IPS-15b (cell line): Measurements from ENCODE around the gene PDE4B.

Experiments used
- H3K27me3 ChIP-seq: one replicate; pipeline ENCODE4 v1.6.1; 2013; ENCODE audit warnings: low read length; ENCODE audit not compliant: control insufficient read depth, insufficient read depth
- H3K36me3 ChIP-seq: one replicate; pipeline ENCODE4 v1.6.1; 2013; ENCODE audit warnings: low read length; ENCODE audit not compliant: control insufficient read depth, insufficient read depth
- H3K4me1 ChIP-seq: one replicate; pipeline ENCODE4 v1.6.1; 2013; ENCODE audit warnings: mild to moderate bottlenecking, low read length; ENCODE audit not compliant: control insufficient read depth, insufficient read depth
- H3K4me3 ChIP-seq: one replicate; pipeline ENCODE4 v1.5.1; 2013; ENCODE audit warnings: low read depth, low read length
- H3K9ac ChIP-seq: one replicate; pipeline ENCODE4 v1.6.1; 2013; ENCODE audit warnings: low read depth, mild to moderate bottlenecking, low read length
- H3K9me3 ChIP-seq: one replicate; pipeline ENCODE4 v1.6.1; 2013; ENCODE audit warnings: mild to moderate bottlenecking, low read length; ENCODE audit not compliant: control insufficient read depth, insufficient read depth

Gene PDE4B

DNA sequence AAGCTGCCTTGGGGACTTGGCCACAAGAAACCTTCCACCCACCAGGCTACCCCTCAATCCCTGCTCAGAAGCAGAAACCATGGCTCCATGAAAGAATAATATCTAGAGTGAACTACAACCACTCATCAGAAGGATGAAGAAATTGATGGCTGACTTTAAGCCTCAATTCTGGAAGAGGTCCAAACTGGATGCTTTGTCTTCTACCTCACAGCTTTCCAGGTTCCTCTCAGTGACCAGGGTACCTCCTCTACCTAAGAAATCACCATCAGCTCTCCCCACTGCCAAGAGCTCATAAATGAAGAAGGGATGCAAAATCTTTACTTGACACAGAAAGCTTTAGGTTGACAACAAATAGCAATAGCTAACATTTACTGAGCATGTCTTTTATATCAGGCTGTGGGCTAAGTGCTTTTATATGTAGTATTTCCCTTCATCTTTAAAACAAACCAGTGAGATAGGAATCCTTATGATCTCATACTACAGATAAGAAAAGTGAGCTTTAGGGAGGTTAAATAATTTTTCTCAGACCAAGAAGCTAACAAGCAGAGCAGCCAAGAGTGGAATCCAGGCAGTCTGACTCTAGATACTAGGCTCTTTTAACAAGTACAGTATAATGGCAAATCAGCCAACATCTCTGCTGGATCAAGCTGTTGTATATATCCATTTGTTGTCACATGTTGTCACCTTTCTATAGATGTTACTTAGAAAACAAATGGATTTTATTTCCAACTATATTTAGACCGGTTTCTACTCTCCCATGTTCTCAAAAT lies 498.3 kb downstream of the PDE4B start:
- H3K9me3 ChIP-seq: no peaks in the 10 kb centered on the region

DNA sequence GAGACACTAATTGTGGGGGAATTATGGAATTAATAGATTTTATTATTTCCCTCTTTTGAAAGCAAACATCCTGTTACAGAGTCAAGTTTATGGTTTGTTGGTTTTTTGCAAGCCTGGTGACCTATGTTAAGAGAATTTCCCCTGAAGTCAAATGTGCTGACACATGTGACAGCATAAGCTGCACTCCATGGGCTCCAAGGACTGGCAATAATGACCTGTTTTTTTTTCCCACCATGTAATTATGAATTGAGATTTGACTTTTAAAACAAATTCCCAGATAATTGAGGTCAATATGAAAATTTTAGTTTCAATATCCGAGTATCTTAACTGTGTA lies 498.8 kb downstream of the PDE4B start:
- Histone ChIP-seq H3K4me1 (no peaks in the 10 kb centered on the region), H3K36me3 (no peaks in the 10 kb centered on the region), H3K9me3 (no peaks in the 10 kb centered on the region), H3K27me3 (no peaks in the 10 kb centered on the region), H3K9ac (no peak overlapping the region), H3K4me3 (no peak overlapping the region)

More for the DNA sequence above, 498.3 kb downstream of the PDE4B start:
- Histone ChIP-seq H3K36me3 (no peaks in the 10 kb centered on the region), H3K4me1 (no peaks in the 10 kb centered on the region), H3K4me3 (no peak overlapping the region), H3K27me3 (no peaks in the 10 kb centered on the region), H3K9ac (no peak overlapping the region)

DNA sequence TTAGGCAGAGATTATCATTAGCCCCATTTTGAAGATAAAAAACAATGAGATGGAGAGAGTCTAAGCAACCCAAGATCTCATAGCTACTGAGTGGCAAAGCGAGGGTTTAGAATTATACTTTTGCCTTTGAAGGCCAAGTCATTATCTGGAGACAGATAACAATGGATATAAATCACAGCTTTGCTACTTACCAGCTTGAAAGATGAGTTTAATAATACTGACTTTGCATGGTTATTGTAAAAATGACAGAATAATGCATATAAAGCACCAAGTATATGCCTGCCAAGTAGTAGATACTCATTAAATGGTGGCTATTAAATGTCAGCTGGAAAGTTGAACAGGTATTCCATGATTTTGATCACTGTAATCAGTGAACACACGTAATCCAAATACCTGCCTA lies 499.6 kb downstream of the PDE4B start:
- no peaks in the 10 kb centered on the region for H3K9me3 ChIP-seq
- H3K27me3 ChIP-seq: no peaks in the 10 kb centered on the region
- no peaks in the 10 kb centered on the region for H3K36me3 ChIP-seq
- no peak overlapping the region for H3K9ac ChIP-seq
- no peaks in the 10 kb centered on the region for H3K4me1 ChIP-seq
- no peak overlapping the region for H3K4me3 ChIP-seq

DNA sequence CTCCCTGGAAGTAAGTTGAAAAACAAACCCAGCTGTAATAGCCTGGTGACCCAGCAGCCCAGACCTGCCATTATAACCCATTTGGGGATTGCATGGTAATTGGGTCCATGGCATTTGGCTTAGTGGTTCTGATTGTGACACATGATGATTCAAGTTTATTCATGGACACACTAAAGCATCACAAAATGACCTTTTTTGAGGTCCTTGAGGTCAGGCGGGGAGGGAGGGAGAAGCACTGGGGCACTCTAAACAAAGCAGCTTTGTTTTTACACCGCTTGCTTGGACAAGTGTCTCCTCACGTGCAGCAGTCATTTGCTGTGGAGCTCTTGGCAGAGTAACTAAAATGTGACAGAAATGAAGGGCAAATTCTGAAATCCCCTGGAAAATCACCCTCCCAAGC lies 500.2 kb downstream of the PDE4B start:
- no peaks in the 10 kb centered on the region for H3K36me3 ChIP-seq
- H3K4me3 ChIP-seq: no peak overlapping the region
- H3K9ac ChIP-seq: no peak overlapping the region
- no peaks in the 10 kb centered on the region for H3K9me3 ChIP-seq
- H3K4me1 ChIP-seq: no peaks in the 10 kb centered on the region
- no peaks in the 10 kb centered on the region for H3K27me3 ChIP-seq

DNA sequence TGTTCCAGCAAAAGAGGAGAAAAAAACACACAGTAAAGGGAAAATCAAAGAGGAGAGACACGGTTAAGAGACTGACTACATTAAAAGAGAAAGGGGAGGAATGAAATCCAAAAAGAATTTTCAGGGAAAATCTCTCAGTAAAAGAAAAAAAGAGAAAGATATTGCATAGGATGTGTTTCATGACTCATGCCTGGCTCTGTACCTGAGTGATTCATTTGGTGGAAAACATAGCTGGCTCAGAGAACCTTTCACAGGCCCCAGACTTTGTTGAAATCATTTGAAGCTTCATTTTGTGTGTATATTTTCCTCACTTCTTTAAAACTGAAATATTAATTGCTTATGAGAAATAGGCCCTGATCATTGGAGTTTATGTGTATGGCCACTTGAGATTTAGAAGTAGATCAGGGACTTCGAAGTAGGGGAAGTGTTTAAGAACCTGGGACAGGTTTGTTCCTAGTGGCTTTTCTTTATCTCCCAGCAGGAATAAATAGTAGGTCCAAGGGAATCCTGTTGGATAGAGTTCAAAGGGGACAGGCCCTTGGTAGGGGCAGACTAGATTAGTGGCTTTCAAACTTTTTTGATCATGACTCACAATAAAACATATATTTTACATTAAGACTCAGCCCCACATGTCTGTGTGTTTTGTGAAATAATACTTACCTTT lies 502.1 kb downstream of the PDE4B start:
- H3K9me3 ChIP-seq: no peaks in the 10 kb centered on the region
- H3K36me3 ChIP-seq: no peaks in the 10 kb centered on the region
- H3K27me3 ChIP-seq: no peaks in the 10 kb centered on the region
- H3K4me3 ChIP-seq: no peak overlapping the region
- no peak overlapping the region for H3K9ac ChIP-seq
- H3K4me1 ChIP-seq: no peaks in the 10 kb centered on the region

DNA sequence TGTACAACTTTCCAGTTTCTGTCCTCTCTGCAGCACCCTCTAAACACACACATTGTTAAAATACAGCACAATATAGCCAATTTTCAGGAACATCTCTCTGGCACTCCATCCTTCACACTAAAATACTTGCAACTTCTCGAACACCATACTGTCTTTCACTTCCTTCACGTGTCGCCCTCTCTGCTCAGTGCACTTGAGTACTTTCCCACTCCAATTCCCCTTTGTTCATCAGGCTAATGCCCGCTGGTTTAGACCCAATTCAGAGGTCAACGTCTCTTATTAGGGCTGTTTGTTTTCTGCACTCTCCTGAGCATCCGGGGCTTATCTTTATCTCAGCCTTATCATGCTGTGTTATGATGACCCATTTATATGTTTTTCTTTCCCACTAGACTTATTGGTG lies 503.1 kb downstream of the PDE4B start:
- Histone ChIP-seq H3K9ac (no peak overlapping the region), H3K4me1 (no peaks in the 10 kb centered on the region), H3K4me3 (no peak overlapping the region), H3K36me3 (no peaks in the 10 kb centered on the region), H3K27me3 (no peaks in the 10 kb centered on the region), H3K9me3 (no peaks in the 10 kb centered on the region)

DNA sequence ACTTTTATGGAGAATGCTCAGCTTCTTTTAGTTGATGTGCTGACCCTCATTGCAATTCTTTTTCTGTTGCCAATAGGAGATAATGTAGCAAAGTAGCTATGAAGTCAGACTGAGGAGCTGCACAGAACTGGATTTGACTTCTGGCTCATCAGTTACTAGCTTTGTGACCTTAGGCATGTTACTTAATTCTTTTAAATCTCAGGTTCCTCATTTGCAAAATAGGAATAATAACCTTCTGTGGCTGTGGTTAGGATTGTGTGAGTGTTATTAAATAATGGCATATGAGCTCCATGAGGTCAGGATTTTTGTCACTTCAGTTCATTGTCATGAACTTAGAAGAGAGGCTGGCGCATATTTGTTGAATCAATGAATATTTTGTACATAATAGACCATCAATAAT lies 503.7 kb downstream of the PDE4B start:
- Histone ChIP-seq H3K9me3 (no peaks in the 10 kb centered on the region), H3K9ac (no peak overlapping the region), H3K4me1 (no peaks in the 10 kb centered on the region), H3K36me3 (no peaks in the 10 kb centered on the region), H3K27me3 (no peaks in the 10 kb centered on the region), H3K4me3 (no peak overlapping the region)

DNA sequence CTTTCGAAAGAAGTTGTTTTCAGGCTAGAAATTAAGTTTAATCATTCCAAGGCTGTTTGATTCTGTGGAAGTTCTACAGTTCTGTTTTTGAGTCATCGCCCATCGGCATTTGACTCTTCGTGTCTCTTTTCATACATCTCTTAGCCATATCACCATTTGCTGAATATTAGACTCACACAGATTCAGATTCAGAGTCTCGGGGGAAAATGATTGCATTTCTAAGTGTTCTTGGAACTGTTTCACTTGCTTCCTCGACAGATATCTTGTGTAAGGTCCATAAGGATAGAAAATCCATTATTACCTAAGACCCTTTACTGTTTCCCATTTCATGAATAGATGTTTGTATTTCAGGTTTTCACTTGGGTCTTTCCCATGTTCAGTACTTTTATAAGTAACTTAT lies 504.3 kb downstream of the PDE4B start:
- Histone ChIP-seq H3K4me1 (no peaks in the 10 kb centered on the region), H3K27me3 (no peaks in the 10 kb centered on the region), H3K9ac (no peak overlapping the region), H3K4me3 (no peak overlapping the region), H3K9me3 (no peaks in the 10 kb centered on the region), H3K36me3 (no peaks in the 10 kb centered on the region)

DNA sequence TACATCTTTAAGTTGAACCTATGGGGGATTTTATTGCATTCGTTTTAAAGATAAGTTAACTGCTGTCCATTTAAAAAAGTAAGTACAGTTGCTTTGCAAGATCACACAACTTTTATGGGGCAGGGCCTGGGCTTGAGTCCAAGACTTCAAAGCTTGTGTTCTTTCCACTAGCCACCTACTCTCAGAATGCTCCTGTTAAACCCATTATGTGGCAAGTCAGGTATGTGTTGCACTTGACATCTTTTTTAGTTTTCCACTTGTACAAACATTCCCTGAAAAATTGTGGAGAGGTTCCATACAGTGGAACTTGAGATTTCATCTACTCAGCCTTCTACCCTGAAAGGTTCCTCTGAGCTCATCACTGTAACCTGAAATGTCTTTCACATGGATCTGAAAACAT lies 505.8 kb downstream of the PDE4B start:
- Histone ChIP-seq H3K9ac (no peak overlapping the region), H3K27me3 (no peaks in the 10 kb centered on the region), H3K4me3 (no peak overlapping the region), H3K9me3 (no peaks in the 10 kb centered on the region), H3K4me1 (no peaks in the 10 kb centered on the region), H3K36me3 (no peaks in the 10 kb centered on the region)

DNA sequence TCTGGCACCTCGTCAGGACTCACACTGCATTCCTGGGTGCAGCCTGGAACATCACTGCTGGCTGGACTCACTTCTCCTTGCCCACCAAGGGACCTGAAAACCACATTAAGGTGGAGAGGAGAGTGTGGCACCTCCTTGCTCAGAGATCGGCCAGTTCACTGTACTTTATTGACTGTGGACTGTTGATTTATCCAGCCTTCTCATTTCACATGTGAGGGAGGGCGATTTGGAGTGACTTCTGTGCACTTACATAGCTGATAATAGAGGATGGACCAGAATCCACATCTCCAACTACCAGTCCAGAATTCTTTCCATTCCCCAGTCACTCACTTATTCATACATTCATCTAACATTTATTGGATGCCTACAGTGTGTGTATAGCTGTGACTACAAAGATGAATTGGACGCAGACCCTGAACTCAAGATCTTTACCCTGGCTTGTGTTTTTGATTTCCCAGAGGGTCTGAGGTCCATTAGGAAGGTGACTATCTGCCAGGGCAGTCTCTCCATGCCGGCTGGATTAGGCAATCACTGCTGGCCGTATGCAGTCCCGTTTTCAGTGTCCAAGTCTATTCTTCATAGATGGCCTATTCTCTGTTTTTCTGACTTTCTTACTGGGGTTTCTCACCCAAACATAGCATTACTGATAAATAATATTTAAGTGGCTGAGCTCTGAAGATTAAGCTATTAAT lies 507.7 kb downstream of the PDE4B start:
- Histone ChIP-seq H3K4me1 (no peaks in the 10 kb centered on the region), H3K9ac (no peak overlapping the region), H3K36me3 (no peaks in the 10 kb centered on the region), H3K9me3 (no peaks in the 10 kb centered on the region), H3K27me3 (no peaks in the 10 kb centered on the region), H3K4me3 (no peak overlapping the region)

DNA sequence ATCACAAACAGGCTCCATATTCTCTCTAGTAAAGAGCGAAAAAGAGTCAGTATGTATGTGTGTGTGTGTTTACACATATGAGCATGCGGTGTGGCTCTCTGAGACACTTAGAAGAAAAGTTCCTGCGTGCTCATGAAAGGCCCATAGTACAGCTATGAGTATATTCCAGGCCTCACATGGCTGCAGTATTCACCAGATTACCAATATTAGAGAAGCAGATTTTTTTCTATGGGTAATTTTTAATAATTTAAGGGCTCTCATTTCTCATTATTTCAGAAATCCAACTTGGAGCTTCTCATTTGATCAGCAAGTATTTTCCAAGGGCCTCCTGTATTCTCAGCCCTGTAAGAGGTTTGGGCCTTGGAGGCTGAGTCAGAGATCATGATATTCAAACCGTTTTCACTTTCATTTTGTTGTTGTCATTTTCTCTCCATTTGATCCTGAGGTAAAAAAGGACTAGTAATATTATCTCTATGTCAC lies 508.3 kb downstream of the PDE4B start:
- H3K9ac ChIP-seq: no peak overlapping the region

More for the DNA sequence above, 508.3 kb downstream of the PDE4B start:
- Histone ChIP-seq H3K4me3 (no peak overlapping the region), H3K36me3 (no peaks in the 10 kb centered on the region), H3K9me3 (no peaks in the 10 kb centered on the region), H3K4me1 (no peaks in the 10 kb centered on the region), H3K27me3 (no peaks in the 10 kb centered on the region)
